Testis (tissue), 3 donors: ENCODE measurements around the gene SLC4A1AP. TPM values are rescaled to one million over a fixed set of nuclear protein-coding genes. Genes with fewer than 3 reads are reported as not detected.

ENCODE experiments used
- DNase-seq: peaks from one replicate; pipeline ENCODE4 v3.0.0-alpha.2; 2019
- H3K27ac ChIP-seq, 2 donors: fragments of 200-600 bp; sonication (generic); one replicate each; pipeline ENCODE4 v1.5.1; 2019
- H3K27me3 ChIP-seq: fragments of 200-600 bp; sonication (generic); one replicate; pipeline ENCODE4 v1.5.1; 2019
- H3K36me3 ChIP-seq: fragments of 200-600 bp; sonication (generic); one replicate; pipeline ENCODE4 v1.5.1; 2017; ENCODE audit warnings: low read depth; ENCODE audit errors: missing control alignments
- H3K4me1 ChIP-seq: fragments of 200-600 bp; sonication (generic); one replicate; pipeline ENCODE4 v1.5.1; 2019
- H3K4me3 ChIP-seq, 2 donors: fragments of 200-600 bp; sonication (generic); one replicate each; pipeline ENCODE4 v1.5.1; 2017 to 2019
- H3K9me3 ChIP-seq: fragments of 200-600 bp; sonication (generic); one replicate; pipeline ENCODE4 v1.5.1; 2017
- CTCF ChIP-seq, 3 experiments: fragments of 450-650 bp in 2 of 3; fragments of 200-600 bp in 1 of 3; sonication (generic) in 1 of 3; IDR thresholded peaks; one replicate each; pipeline ENCODE4 v1.5.1; 2016 to 2019; ENCODE audit warnings: antibody characterized with exemption in 3 of 3, mild to moderate bottlenecking in 2 of 3, moderate library complexity in 1 of 3
- POLR2A ChIP-seq: fragments of 450-650 bp; IDR thresholded peaks from one replicate; pipeline ENCODE4 v1.6.1; 2017; ENCODE audit warnings: antibody characterized with exemption, mild to moderate bottlenecking, moderate library complexity
- WGBS, 2 donors: methylation state at CpG; one replicate each; pipeline ENCODE4 v1.1.5; 2018; 5-methylcytosine and 5-hydroxymethylcytosine counted together
- intact Hi-C: fragments of 100-400 bp; cut with DNase I; formaldehyde crosslinking; loops from one replicate; pipeline ENCODE4 v1.15.1; 2023; ENCODE audit warnings: low total_unique reads
- polyA plus RNA-seq: library from polyadenylated mRNA; stranded (reverse); fragments of 350-450 nt; fragmentation: Illumina TruSeq; extraction: RNeasy Lipid Tissue Mini Kit (QIAGEN cat#74804); gene quantifications from one replicate; pipeline ENCODE4 v1.2.3, GENCODE V29; 2014; ENCODE audit warnings: low read depth, low replicate concordance; ENCODE audit not compliant: insufficient read depth
- total RNA-seq, 2 donors: library from RNA; depleted of rRNA; stranded (reverse); fragments of >200 nt; gene quantifications; one replicate each; pipeline ENCODE4 v1.2.3, GENCODE V29; 2016

Gene SLC4A1AP
- total and polyA plus RNA-seq, 3 donors from 2014 or later: 55.3 to 60.5 (median 56.5) TPM

- H3K4me1 ChIP-seq: peaks cover 30% of the 10 kb centered on the region
- DNase-seq: no peak
- TF ChIP-seq CTCF (IDR thresholded peaks at IDR 0.05) (no peak), POLR2A (no peak)
- no peaks in the 10 kb centered on the region for H3K36me3 ChIP-seq
- H3K27me3 ChIP-seq: no peaks in the 10 kb centered on the region
- H3K4me3 ChIP-seq: no peak overlapping the region
- intact Hi-C loops: no loop called here
- H3K9me3 ChIP-seq: no peaks in the 10 kb centered on the region
- H3K27ac ChIP-seq: no peak overlapping the region
- 73 to 79% methylated on average over 1 of the region's 1 CpG for WGBS, 2 donors
Measured at GRCh38 chr2:27712522-27712921, 48.8 kb downstream of the SLC4A1AP start.

GRCh38 chr2:27713201-27713600 lies 49.5 kb downstream of the SLC4A1AP start:
- Histone ChIP-seq H3K4me1 (peaks cover 24% of the 10 kb centered on the region), H3K4me3 (no peak overlapping the region), H3K9me3 (no peaks in the 10 kb centered on the region), H3K36me3 (no peaks in the 10 kb centered on the region), H3K27ac (no peak overlapping the region), H3K27me3 (no peaks in the 10 kb centered on the region)
- whole genome bisulfite sequencing, 2 donors: 82 to 96% methylated on average over 5 of the region's 5 CpGs
- intact Hi-C loops: no loop called here
- TF ChIP-seq CTCF (IDR thresholded peaks at IDR 0.05) (no peak), POLR2A (no peak)
- DNase-seq: no peak

GRCh38 chr2:27714053-27714452 lies 50.4 kb downstream of the SLC4A1AP start:
- Histone ChIP-seq H3K27me3 (no peaks in the 10 kb centered on the region), H3K4me1 (peaks cover 15% of the 10 kb centered on the region), H3K4me3 (no peak overlapping the region), H3K9me3 (no peaks in the 10 kb centered on the region), H3K27ac (peak overlapping the region in 1 of 2 donors; percentile 91), H3K36me3 (no peaks in the 10 kb centered on the region)
- TF ChIP-seq POLR2A (no peak), CTCF (IDR thresholded peaks at IDR 0.05) (no peak)
- DNase-seq: no peak
- intact Hi-C loops: no loop called here
- 89% methylated on average over 8 of the region's 8 CpGs for WGBS, 2 donors

GRCh38 chr2:27714851-27715291 lies 51.2 kb downstream of the SLC4A1AP start:
- TF ChIP-seq CTCF (IDR thresholded peaks at IDR 0.05) (no peak), POLR2A (no peak)
- Histone ChIP-seq H3K36me3 (no peaks in the 10 kb centered on the region), H3K9me3 (no peaks in the 10 kb centered on the region), H3K27ac (peak overlapping the region; percentile 85 to 91), H3K27me3 (no peaks in the 10 kb centered on the region), H3K4me1 (peaks cover 9% of the 10 kb centered on the region), H3K4me3 (peak overlapping the region; percentile 50 to 53)
- DNase-seq: no peak
- intact Hi-C loops: no loop called here
- WGBS, 2 donors: 41 to 43% methylated on average over 16 to 18 of the region's 19 CpGs
